NCI-H526 (cell line): Measurements from ENCODE around the gene LDLRAD4.
"Not testable (repeated sequence)": the region's sequence is repeated elsewhere in the genome, so short reads cannot be mapped to it uniquely, and the experiment has no call there.

Experiments used
- DNase-seq, 2 experiments: peaks; one replicate each; lab custom pipeline; 2025; lab: John Stamatoyannopoulos, UW

Gene LDLRAD4

GRCh38 chr18:13487237-13487636, 268.7 kb downstream of the LDLRAD4 start:
- no peak for DNase-seq

- DNase-seq = no peak
These were observed 269.8 kb downstream of the LDLRAD4 start for GRCh38 chr18:13488281-13488929.

DNA sequence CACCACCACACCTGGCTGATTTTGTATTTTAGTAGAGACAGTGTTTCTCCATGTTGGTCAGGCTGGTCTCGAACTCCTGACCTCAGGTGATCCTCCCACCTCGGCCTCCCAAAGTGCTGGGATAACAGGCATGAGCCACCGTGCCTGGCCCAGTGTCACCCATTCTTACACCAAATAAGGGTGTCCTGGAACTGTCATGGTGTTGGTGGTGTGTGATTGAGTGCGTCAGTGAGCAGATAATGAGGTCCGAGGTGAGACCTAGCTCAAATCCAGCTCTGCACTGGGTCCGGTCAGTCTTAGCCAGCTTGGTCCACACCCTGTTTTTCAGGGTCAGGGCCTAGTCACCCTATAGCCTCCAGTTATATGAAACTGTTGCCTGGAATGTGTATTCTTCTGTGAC, 270.7 kb downstream of the LDLRAD4 start:
- not testable (repeated sequence) for DNase-seq

GRCh38 chr18:13491138-13491537, 272.6 kb downstream of the LDLRAD4 start:
- DNase-seq = peak in 1 of 2 experiments; percentile 9

- no peak for DNase-seq
These were observed 273.8 kb downstream of the LDLRAD4 start for GRCh38 chr18:13492314-13492713.

DNA sequence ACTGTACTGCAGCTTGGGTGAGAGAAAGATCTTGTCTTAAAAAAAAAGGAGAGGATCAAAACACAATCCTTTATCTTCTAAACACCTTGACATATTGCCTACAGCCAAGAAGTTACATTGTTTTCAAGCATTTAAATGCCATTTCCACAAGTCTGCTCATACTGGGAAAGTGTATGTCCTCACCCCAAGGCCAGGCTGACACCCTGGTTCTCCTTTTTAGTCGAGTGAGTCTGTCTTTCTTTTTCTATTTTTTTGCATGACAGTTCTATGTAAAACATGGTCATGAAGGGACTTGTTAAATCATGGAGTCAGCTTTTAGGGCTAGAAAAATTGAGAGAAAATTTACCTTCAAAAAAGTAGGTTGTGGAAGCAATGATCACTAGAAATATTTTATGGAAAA, 274.5 kb downstream of the LDLRAD4 start:
- no peak for DNase-seq

DNA sequence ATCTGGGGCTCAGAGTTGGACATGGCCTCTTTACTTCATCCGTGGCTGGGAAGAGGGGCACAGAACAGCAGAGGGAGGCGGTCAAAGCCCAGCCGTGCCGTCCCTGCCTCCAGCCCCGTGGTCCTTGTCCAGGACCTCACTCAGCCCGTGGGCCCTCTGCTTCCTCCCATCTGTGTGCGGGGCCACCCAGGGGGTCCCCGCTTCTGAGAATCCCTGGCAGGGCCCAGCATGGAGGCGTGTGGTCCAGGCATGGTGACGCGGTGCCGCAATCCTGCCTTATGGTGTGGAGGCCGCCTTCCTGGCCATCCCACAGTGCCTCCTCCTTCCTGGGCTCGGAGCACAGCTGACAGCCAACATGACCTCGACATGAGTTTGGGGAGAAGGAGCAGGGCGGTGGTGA, 275.2 kb downstream of the LDLRAD4 start:
- no peak for DNase-seq

DNA sequence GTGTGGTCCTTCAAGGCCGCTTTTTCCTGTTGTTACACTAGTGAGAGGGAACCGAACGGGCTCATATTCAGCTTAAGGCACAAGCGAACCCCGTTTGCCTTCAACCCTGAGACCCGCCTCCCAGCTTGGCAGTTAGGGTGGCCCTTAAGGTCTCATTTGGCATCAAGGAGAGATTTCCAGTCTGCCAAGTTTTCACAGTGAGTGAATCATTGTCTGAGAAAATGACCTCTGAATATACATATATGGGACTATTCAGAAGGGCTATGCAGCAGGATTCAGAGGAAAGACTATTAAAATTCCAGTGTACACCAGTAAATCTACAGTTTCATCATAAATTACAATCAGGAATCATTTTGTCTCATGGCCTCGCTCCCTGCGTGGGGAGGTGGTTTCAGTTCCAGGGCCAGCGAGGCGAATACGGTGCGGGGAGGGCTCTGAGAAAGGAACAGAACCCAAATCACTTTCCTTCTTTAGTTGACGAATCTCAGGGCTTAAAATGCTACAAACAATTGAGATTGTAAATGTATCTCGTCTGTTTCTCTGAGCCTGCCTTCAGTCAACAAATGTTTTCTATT, 276.4 kb downstream of the LDLRAD4 start:
- DNase-seq = no peak

DNA sequence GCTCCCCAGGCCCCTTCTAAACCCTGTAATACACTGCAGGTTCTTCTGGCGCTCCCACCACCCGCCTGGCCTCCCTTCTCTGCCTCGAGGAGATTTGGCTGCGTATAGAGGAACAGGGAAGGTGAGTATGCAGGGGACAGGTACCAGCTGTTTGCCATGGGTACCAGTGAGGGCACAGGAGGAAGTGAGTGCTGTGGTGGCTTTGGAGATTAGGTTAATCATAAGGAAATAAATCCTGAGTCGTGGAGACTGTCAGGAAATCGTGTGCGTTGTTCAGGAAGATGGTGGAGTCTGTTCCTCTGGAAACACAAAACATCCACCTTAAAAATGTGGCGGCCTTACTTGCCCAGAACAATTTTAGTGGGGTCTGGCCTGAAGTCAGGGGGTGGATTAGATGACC, 277.4 kb downstream of the LDLRAD4 start:
- no peak for DNase-seq

DNA sequence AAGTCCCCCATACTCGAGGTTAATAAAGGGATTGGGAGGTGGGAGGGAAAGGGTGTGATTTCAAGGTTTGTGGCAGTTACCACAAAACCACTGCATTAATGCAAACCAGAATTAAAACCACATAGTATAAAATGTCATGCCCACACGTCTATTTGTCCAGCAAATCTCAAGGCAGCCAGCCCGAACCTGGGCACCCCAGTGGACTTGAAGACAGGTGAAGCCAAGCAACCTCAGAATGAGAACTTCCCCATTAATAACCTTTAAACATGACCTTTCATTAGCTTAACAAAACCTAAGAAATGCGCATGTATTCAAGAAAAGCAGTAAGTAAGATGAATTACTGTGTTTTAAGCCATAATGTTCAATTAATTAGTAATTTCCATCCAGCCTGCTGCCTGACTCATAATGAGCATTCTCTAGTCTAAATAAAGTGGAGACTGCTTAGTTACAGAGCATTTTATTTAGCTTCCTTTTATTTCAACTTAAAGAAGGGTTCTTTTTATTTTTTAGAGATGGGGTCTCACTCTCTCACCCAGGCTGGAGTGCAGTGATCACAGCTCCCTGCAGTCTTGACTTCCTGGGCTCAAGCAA, 278.2 kb downstream of the LDLRAD4 start:
- DNase-seq = no peak

- no peak for DNase-seq
These were observed 281.2 kb downstream of the LDLRAD4 start for GRCh38 chr18:13499803-13500202.

GRCh38 chr18:13500227-13500865, 281.8 kb downstream of the LDLRAD4 start:
- peak; percentile 66 to 71 for DNase-seq

GRCh38 chr18:13500869-13501542, 282.4 kb downstream of the LDLRAD4 start:
- no peak for DNase-seq

DNA sequence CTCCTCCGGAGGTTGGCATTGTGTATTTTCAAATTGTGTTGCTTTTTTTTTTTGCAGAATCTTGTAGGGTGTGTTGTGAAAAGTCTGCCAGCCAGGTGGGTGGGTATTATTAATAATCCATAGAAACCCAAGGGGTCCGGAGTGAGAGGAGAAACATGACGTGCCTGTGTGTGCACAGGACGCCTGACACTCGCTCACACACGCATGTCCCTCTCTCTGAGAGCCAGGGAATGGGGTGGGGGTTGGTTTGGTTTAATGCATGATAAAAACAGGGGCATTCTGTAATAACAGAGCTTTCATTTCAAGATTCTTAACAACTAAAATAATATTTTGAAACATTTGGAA, 283.0 kb downstream of the LDLRAD4 start:
- DNase-seq = no peak

GRCh38 chr18:13501891-13502290, 283.3 kb downstream of the LDLRAD4 start:
- peak in 1 of 2 experiments; percentile 3 for DNase-seq

DNA sequence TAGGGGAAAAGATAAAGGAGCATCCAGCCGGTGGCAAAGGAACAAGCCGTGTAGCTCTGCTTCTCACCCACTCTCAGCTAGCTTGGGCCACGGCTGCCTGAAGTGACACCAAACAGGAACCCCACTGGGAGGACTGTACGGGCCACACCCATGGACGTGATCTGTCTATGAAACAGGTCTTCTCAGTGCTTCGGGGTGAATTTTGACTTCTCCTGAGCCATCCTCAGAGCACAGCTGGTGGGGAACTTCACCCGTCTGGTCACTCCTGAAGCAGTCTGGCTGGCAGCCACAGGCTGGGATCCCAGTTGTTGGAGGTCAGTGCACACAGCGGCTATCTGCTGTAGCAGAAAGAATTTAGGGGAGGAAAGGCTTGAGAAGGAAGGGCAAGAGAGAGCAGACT, 284.0 kb downstream of the LDLRAD4 start:
- no peak for DNase-seq

DNA sequence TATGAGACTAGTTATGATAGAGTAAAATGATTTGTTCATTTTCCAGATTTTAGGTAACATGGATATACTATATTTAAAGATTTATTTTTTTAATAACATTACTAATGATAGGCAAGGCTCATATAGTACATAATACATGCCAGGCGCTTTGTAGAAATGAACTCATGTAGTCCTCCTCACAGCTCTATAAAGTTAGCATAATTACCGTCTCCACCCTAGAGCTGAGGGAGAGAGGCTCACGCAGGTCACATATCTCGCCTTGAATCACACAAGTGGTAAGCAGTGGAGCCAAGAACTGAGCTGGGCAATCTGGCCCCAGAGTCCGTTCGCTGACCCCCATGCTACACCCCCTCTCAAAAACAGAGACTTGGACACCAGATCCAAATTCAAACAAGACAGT, 285.3 kb downstream of the LDLRAD4 start:
- no peak for DNase-seq

DNA sequence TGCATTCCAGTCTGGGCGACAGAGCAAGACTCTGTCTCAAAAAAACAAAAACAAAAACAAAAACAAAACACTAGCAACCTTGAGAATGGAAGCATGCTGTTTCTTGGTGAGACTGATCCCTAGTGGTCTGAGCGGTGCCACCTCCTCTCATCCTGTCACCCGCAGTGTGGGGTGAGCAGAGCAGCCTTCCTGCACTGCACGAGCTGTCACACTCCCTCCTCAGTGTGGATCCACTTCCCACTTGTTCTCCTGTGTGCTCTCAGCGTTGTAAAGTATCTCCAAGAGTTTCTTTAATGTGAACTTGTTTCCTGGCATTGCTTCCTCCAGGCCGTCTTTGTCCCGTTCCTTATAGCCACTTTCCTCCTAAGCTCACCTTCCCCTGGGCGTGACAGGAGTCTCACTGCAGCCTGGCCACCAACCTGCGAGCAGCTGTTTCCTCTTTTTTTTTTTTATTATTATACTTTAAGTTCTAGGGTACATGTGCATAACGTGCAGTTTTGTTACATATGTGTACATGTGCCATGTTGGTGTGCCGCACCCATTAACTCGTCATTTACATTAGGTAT, 287.3 kb downstream of the LDLRAD4 start:
- no peak for DNase-seq

DNA sequence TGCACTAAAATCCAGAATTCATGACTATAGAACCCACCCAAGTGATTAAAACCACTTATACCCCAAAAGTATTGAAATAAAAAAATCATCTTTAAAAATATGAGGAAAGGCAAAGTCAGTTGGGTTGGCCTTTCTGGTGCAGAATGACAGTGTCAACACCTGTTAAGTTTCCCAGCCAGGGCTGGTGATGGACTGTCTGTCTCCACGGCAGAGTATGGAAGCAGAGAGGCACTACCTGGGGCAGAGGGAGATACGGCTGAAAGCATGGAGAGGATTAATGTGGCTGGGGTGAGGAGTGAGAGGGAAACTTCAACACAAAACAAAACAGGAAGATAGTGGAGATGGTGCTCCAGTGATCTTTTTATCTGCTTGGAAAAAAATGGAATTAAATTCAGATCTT, 292.0 kb downstream of the LDLRAD4 start:
- no peak for DNase-seq

- no peak for DNase-seq
These were observed 293.5 kb downstream of the LDLRAD4 start for GRCh38 chr18:13511961-13512577.

GRCh38 chr18:13513021-13513420, 294.5 kb downstream of the LDLRAD4 start:
- peak in 1 of 2 experiments; percentile 52 for DNase-seq

GRCh38 chr18:13513481-13513880, 294.9 kb downstream of the LDLRAD4 start:
- no peak for DNase-seq
